Naive thymus-derived CD8-positive, alpha-beta T cell (primary cell): ENCODE results near the gene LIN28A. TPM values are rescaled to one million over a fixed set of nuclear protein-coding genes. Genes with fewer than 3 reads are reported as not detected.
A peak's percentile ranks its signal among the peaks of the same experiment; 100 is the strongest.

ENCODE experiments used
- ATAC-seq, 2 donors: fragments of 150-1000 bp; cut with Tn5 transposase in 1 of 2; sonication (Bioruptor Pico), chemical (Tn5 transposase) in 1 of 2; 1 replicate in 1 of 2; 2 replicates in 1 of 2; pipeline ENCODE4 v1.10.0; 2021; ENCODE audit warnings: mild to moderate bottlenecking in 2 of 2, moderate library complexity in 2 of 2
- POLR2A ChIA-PET: fragments of 350-600 bp; sonication (Branson Sonifier 250); formaldehyde crosslinking; loops from one replicate; lab custom pipeline; 2021; ENCODE audit warnings: antibody characterized with exemption; lab: Charles Lee
- DNase-seq, 10 donors: peaks; one replicate each; pipeline versions ENCODE4 v3.0.0 to v3.0.0-alpha.2; 2020 to 2022
- H3K27ac Mint-ChIP-seq, 10 donors: one replicate each; pipeline ENCODE4 v1.8.0; 2020 to 2022; ENCODE audit warnings: mild to moderate bottlenecking in 10 of 10, mixed read lengths in 10 of 10, moderate library complexity in 4 of 10, inconsistent platforms in 1 of 10
- H3K27me3 Mint-ChIP-seq, 5 donors: one replicate each; pipeline ENCODE4 v1.8.0; 2021 to 2022; ENCODE audit warnings: mixed read lengths in 5 of 5
- H3K36me3 Mint-ChIP-seq, 3 donors: one replicate each; pipeline ENCODE4 v1.8.0; 2020 to 2022; ENCODE audit warnings: mixed read lengths in 3 of 3, mild to moderate bottlenecking in 2 of 3, inconsistent platforms in 1 of 3
- H3K4me1 Mint-ChIP-seq, 4 donors: one replicate each; pipeline ENCODE4 v1.8.0; 2021 to 2022; ENCODE audit warnings: mixed read lengths in 4 of 4
- H3K4me3 Mint-ChIP-seq, 10 donors: one replicate each; pipeline ENCODE4 v1.8.0; 2020 to 2022; ENCODE audit warnings: mild to moderate bottlenecking in 10 of 10, mixed read lengths in 10 of 10, moderate library complexity in 6 of 10, inconsistent platforms in 1 of 10
- H3K9me3 Mint-ChIP-seq, 9 donors: one replicate each; pipeline ENCODE4 v1.8.0; 2020 to 2022; ENCODE audit warnings: mixed read lengths in 9 of 9, mild to moderate bottlenecking in 3 of 9, inconsistent platforms in 1 of 9, moderate library complexity in 1 of 9
- polyA plus RNA-seq, 3 donors: library from polyadenylated mRNA; unstranded; fragments of 300-500 nt; fragmentation: Illumina TruSeq; gene quantifications; one replicate each; pipeline ENCODE4 v1.2.3, GENCODE V29; 2021
- total RNA-seq, 8 experiments: library from RNA in 2 of 8; stranded (reverse) in 2 of 8; gene quantifications; one replicate each; pipeline ENCODE4 v1.2.3 and lab custom pipeline; 2021 to 2026

LIN28A gene
- total and polyA plus RNA-seq, 5 experiments from 2014 or later = not detected

- H3K27me3 Mint-ChIP-seq = no peaks in the 10 kb centered on the region
- H3K4me3 Mint-ChIP-seq = no peak overlapping the region
- no peaks in the 10 kb centered on the region for H3K9me3 Mint-ChIP-seq
- no peak overlapping the region for H3K27ac Mint-ChIP-seq
- peaks cover 0 to 5% (median 2%) of the 10 kb centered on the region in 4 donors for H3K4me1 Mint-ChIP-seq
- ATAC-seq = no peak
- peaks cover 0 to 88% (median 19%) of the 10 kb centered on the region in 3 donors for H3K36me3 Mint-ChIP-seq
- no peak for DNase-seq
- POLR2A ChIA-PET = no interaction called here
These were observed 29.6 kb downstream of the LIN28A start for GRCh38 chr1:26440259-26440658.

- no peaks in the 10 kb centered on the region for H3K4me1 Mint-ChIP-seq
- DNase-seq = no peak
- peak overlapping the region in 1 of 10 donors; percentile 49 for H3K27ac Mint-ChIP-seq
- no peak for ATAC-seq
- POLR2A ChIA-PET = no interaction called here
- H3K27me3 Mint-ChIP-seq = no peaks in the 10 kb centered on the region
- H3K9me3 Mint-ChIP-seq = no peaks in the 10 kb centered on the region
- peaks cover 0 to 79% (median 24%) of the 10 kb centered on the region in 3 donors for H3K36me3 Mint-ChIP-seq
- H3K4me3 Mint-ChIP-seq = no peak overlapping the region
These were observed 39.3 kb downstream of the LIN28A start for GRCh38 chr1:26449868-26450267.

- POLR2A ChIA-PET = no interaction called here
- no peak for ATAC-seq
- DNase-seq = no peak
- Mint-ChIP-seq H3K4me3 (no peak overlapping the region), H3K27ac (no peak overlapping the region), H3K27me3 (no peaks in the 10 kb centered on the region), H3K9me3 (no peaks in the 10 kb centered on the region), H3K4me1 (no peaks in the 10 kb centered on the region), H3K36me3 (peaks cover 0 to 80% (median 24%) of the 10 kb centered on the region in 3 donors)
These were observed 40.3 kb downstream of the LIN28A start for GRCh38 chr1:26450908-26451307.

- H3K9me3 Mint-ChIP-seq = no peaks in the 10 kb centered on the region
- DNase-seq = no peak
- H3K4me1 Mint-ChIP-seq = no peaks in the 10 kb centered on the region
- POLR2A ChIA-PET = interaction anchor here (0.5 kb wide), 1 partner anchor 241 kb away, joined by 3 read pairs; no protein-coding TSS in a partner anchor
- H3K27ac Mint-ChIP-seq = no peak overlapping the region
- ATAC-seq = no peak
- H3K27me3 Mint-ChIP-seq = no peaks in the 10 kb centered on the region
- peaks cover 0 to 71% (median 19%) of the 10 kb centered on the region in 3 donors for H3K36me3 Mint-ChIP-seq
- no peak overlapping the region for H3K4me3 Mint-ChIP-seq
These were observed 42.0 kb downstream of the LIN28A start for GRCh38 chr1:26452459-26453183.

- DNase-seq = no peak
- H3K27ac Mint-ChIP-seq = peak overlapping the region in 1 of 10 donors; percentile 5
- POLR2A ChIA-PET = no interaction called here
- H3K9me3 Mint-ChIP-seq = no peaks in the 10 kb centered on the region
- no peaks in the 10 kb centered on the region for H3K27me3 Mint-ChIP-seq
- no peak overlapping the region for H3K4me3 Mint-ChIP-seq
- no peak for ATAC-seq
- H3K4me1 Mint-ChIP-seq = no peaks in the 10 kb centered on the region
- peaks cover 7 to 73% (median 10%) of the 10 kb centered on the region in 3 donors for H3K36me3 Mint-ChIP-seq
These were observed 48.5 kb downstream of the LIN28A start for GRCh38 chr1:26459148-26459547.

- no peak overlapping the region for H3K27ac Mint-ChIP-seq
- H3K27me3 Mint-ChIP-seq = no peaks in the 10 kb centered on the region
- peaks cover 7 to 71% (median 10%) of the 10 kb centered on the region in 3 donors for H3K36me3 Mint-ChIP-seq
- no peak overlapping the region for H3K4me3 Mint-ChIP-seq
- no peaks in the 10 kb centered on the region for H3K4me1 Mint-ChIP-seq
- ATAC-seq (no peak), DNase-seq (no peak)
- POLR2A ChIA-PET = interaction anchor here (1.4 kb wide), 1 partner anchor 12 kb away, joined by 4 read pairs; the partner anchor contains the start of gene HMGN2
- H3K9me3 Mint-ChIP-seq = no peaks in the 10 kb centered on the region
These were observed 49.0 kb downstream of the LIN28A start for GRCh38 chr1:26459573-26460031.

GRCh38 chr1:26468911-26469310 is 58.3 kb downstream of the LIN28A start:
- Mint-ChIP-seq H3K4me3 (no peak overlapping the region), H3K36me3 (peaks cover 0 to 52% (median 15%) of the 10 kb centered on the region in 3 donors), H3K4me1 (peaks cover 14 to 29% (median 26%) of the 10 kb centered on the region in 4 donors), H3K9me3 (no peaks in the 10 kb centered on the region), H3K27me3 (no peaks in the 10 kb centered on the region), H3K27ac (no peak overlapping the region)
- no peak for ATAC-seq
- no peak for DNase-seq
- POLR2A ChIA-PET = no interaction called here

GRCh38 chr1:26469558-26469957 is 58.9 kb downstream of the LIN28A start:
- peak overlapping the region in 1 of 10 donors; percentile 48 for H3K27ac Mint-ChIP-seq
- no peaks in the 10 kb centered on the region for H3K9me3 Mint-ChIP-seq
- H3K4me1 Mint-ChIP-seq = peaks cover 15 to 35% (median 32%) of the 10 kb centered on the region in 4 donors
- no peak for DNase-seq
- peaks cover 0 to 56% (median 15%) of the 10 kb centered on the region in 3 donors for H3K36me3 Mint-ChIP-seq
- POLR2A ChIA-PET = interaction anchor here (0.6 to 0.7 kb wide), 2 partner anchors 27 to 443 kb away, joined by 3 read pairs; no protein-coding TSS in a partner anchor
- no peak for ATAC-seq
- no peaks in the 10 kb centered on the region for H3K27me3 Mint-ChIP-seq
- H3K4me3 Mint-ChIP-seq = no peak overlapping the region

- peak overlapping the region; percentile 86 to 97 (median 94) for H3K4me3 Mint-ChIP-seq
- POLR2A ChIA-PET = interaction anchor here (0.8 to 3.9 kb wide), 14 partner anchors 11 to 394 kb away, joined by 3 to 43 read pairs (median 4); partner anchors contain the start of genes CEP85, DHDDS and SH3BGRL3
- no peaks in the 10 kb centered on the region for H3K9me3 Mint-ChIP-seq
- H3K4me1 Mint-ChIP-seq = peaks cover 16 to 42% (median 40%) of the 10 kb centered on the region in 4 donors
- H3K27me3 Mint-ChIP-seq = no peaks in the 10 kb centered on the region
- peak overlapping the region in 9 of 10 donors; percentile 56 to 99 (median 75) for H3K27ac Mint-ChIP-seq
- H3K36me3 Mint-ChIP-seq = peaks cover 0 to 54% (median 11%) of the 10 kb centered on the region in 3 donors
- DNase-seq (peak in 1 of 10 donors; percentile 3), ATAC-seq (no peak)
These were observed 60.4 kb downstream of the LIN28A start for GRCh38 chr1:26470878-26471497.

- H3K9me3 Mint-ChIP-seq = no peaks in the 10 kb centered on the region
- H3K36me3 Mint-ChIP-seq = peaks cover 0 to 55% (median 10%) of the 10 kb centered on the region in 3 donors
- H3K27ac Mint-ChIP-seq = peak overlapping the region; percentile 92 to 99 (median 97)
- POLR2A ChIA-PET = interaction anchor here (0.6 to 3.9 kb wide), 25 partner anchors 10 to 652 kb away, joined by 3 to 43 read pairs (median 4); partner anchors contain the start of genes CEP85, DHDDS, MTFR1L and PIGV
- ATAC-seq (peak; percentile 39 to 43), DNase-seq (peak in 8 of 10 donors; percentile 9 to 66 (median 26))
- H3K4me1 Mint-ChIP-seq = peaks cover 18 to 49% (median 47%) of the 10 kb centered on the region in 4 donors
- H3K27me3 Mint-ChIP-seq = no peaks in the 10 kb centered on the region
- peak overlapping the region; percentile 86 to 97 (median 94) for H3K4me3 Mint-ChIP-seq
These were observed 61.1 kb downstream of the LIN28A start for GRCh38 chr1:26471498-26472319.

GRCh38 chr1:26472320-26472900 is 61.8 kb downstream of the LIN28A start, which contains the start of gene HMGN2:
Gene HMGN2 (plus strand): TSS chr1:26472440. CDS start chr1:26472613, 173 bp downstream.
- ATAC-seq = peak; percentile 68 to 73

More at GRCh38 chr1:26472320-26472900, 61.8 kb downstream of the LIN28A start, which contains the start of gene HMGN2:
- DNase-seq = peak; percentile 75 to 96 (median 86)
- H3K27ac Mint-ChIP-seq = peak within 1 kb of the TSS; percentile 92 to 99 (median 97)
- peak within 1 kb of the TSS; percentile 86 to 97 (median 94) for H3K4me3 Mint-ChIP-seq
- POLR2A ChIA-PET = interaction anchor here (0.6 to 3.9 kb wide), 29 partner anchors 10 to 919 kb away, joined by 3 to 43 read pairs (median 4); partner anchors contain the start of genes CEP85, DHDDS, MTFR1L and PIGV
- peaks cover 0 to 55% (median 10%) of the 10 kb centered on the region in 3 donors for H3K36me3 Mint-ChIP-seq
- H3K9me3 Mint-ChIP-seq = no peaks in the 10 kb centered on the region
- peaks cover 15 to 55% (median 50%) of the 10 kb centered on the region in 4 donors for H3K4me1 Mint-ChIP-seq
- no peaks in the 10 kb centered on the region for H3K27me3 Mint-ChIP-seq
